Measurements from ENCODE around the gene C4orf33.

Gene C4orf33

GRCh38 chr4:129110931-129111330, 15.0 kb downstream of the C4orf33 start:
- Histone ChIP-seq H3K4me1 (ENCODE audit: insufficient read depth, low read length, severe bottlenecking) (no peaks in the 10 kb centered on the region), H3F3A (ENCODE audit: insufficient read depth, low read length) (no peaks in the 10 kb centered on the region), H3K36me3 (ENCODE audit: insufficient read depth, low read length) (no peaks in the 10 kb centered on the region), H3K4me2 (ENCODE audit: low read length) (no peak overlapping the region), H2AFZ (ENCODE audit: low read length) (no peak overlapping the region), H4K20me1 (ENCODE audit: insufficient read depth, low read length) (no peaks in the 10 kb centered on the region), H3K9me3 (ENCODE audit: low read length) (no peaks in the 10 kb centered on the region), H3K9ac (ENCODE audit: low read length) (no peak overlapping the region), H3K4me3 (ENCODE audit: low read depth, low read length, poor library complexity, severe bottlenecking) (no peak overlapping the region), H3K27ac (ENCODE audit: low read depth, low read length, poor library complexity, severe bottlenecking) (no peak overlapping the region), H3K9me2 (ENCODE audit: low read depth, low read length) (no peaks in the 10 kb centered on the region), H3K79me2 (ENCODE audit: insufficient read depth, low read length) (no peaks in the 10 kb centered on the region), H3K27me3 (ENCODE audit: insufficient read depth, low read length) (no peaks in the 10 kb centered on the region)
- no peak for TF ChIP-seq CTCF (IDR thresholded peaks at IDR 0.05; ENCODE audit: low read length)
- TF ChIP-seq EZH2 (IDR thresholded peaks at IDR 0.05; ENCODE audit: borderline replicate concordance, low read length): no peak

- no peaks in the 10 kb centered on the region for H3F3A ChIP-seq (ENCODE audit: insufficient read depth, low read length)
Measured at GRCh38 chr4:129111919-129112318, 16.0 kb downstream of the C4orf33 start.

GRCh38 chr4:129113434-129113833, 17.5 kb downstream of the C4orf33 start:
- no peaks in the 10 kb centered on the region for H3K27me3 ChIP-seq (ENCODE audit: insufficient read depth, low read length)
- H4K20me1 ChIP-seq (ENCODE audit: insufficient read depth, low read length): no peaks in the 10 kb centered on the region
- H3K9ac ChIP-seq (ENCODE audit: low read length): no peak overlapping the region
- no peak overlapping the region for H3K27ac ChIP-seq (ENCODE audit: low read depth, low read length, poor library complexity, severe bottlenecking)
- no peaks in the 10 kb centered on the region for H3K79me2 ChIP-seq (ENCODE audit: insufficient read depth, low read length)
- no peaks in the 10 kb centered on the region for H3K9me2 ChIP-seq (ENCODE audit: low read depth, low read length)
- no peaks in the 10 kb centered on the region for H3K4me1 ChIP-seq (ENCODE audit: insufficient read depth, low read length, severe bottlenecking)
- H2AFZ ChIP-seq (ENCODE audit: low read length): no peak overlapping the region
- H3K4me3 ChIP-seq (ENCODE audit: low read depth, low read length, poor library complexity, severe bottlenecking): no peak overlapping the region
- TF ChIP-seq EZH2 (IDR thresholded peaks at IDR 0.05; ENCODE audit: borderline replicate concordance, low read length) (no peak), CTCF (IDR thresholded peaks at IDR 0.05; ENCODE audit: low read length) (no peak)
- H3K4me2 ChIP-seq (ENCODE audit: low read length): no peak overlapping the region
- H3K9me3 ChIP-seq (ENCODE audit: low read length): no peaks in the 10 kb centered on the region
- no peaks in the 10 kb centered on the region for H3F3A ChIP-seq (ENCODE audit: insufficient read depth, low read length)
- no peaks in the 10 kb centered on the region for H3K36me3 ChIP-seq (ENCODE audit: insufficient read depth, low read length)

More at GRCh38 chr4:129111919-129112318, 16.0 kb downstream of the C4orf33 start:
- no peak overlapping the region for H3K4me2 ChIP-seq (ENCODE audit: low read length)
- H3K9me2 ChIP-seq (ENCODE audit: low read depth, low read length): no peaks in the 10 kb centered on the region
- no peaks in the 10 kb centered on the region for H4K20me1 ChIP-seq (ENCODE audit: insufficient read depth, low read length)
- no peaks in the 10 kb centered on the region for H3K79me2 ChIP-seq (ENCODE audit: insufficient read depth, low read length)
- no peaks in the 10 kb centered on the region for H3K36me3 ChIP-seq (ENCODE audit: insufficient read depth, low read length)
- H3K27me3 ChIP-seq (ENCODE audit: insufficient read depth, low read length): no peaks in the 10 kb centered on the region
- TF ChIP-seq EZH2 (IDR thresholded peaks at IDR 0.05; ENCODE audit: borderline replicate concordance, low read length) (no peak), CTCF (IDR thresholded peaks at IDR 0.05; ENCODE audit: low read length) (peak; percentile 14; the same call in 1 of the 2 replicates)
- no peaks in the 10 kb centered on the region for H3K9me3 ChIP-seq (ENCODE audit: low read length)
- no peak overlapping the region for H3K27ac ChIP-seq (ENCODE audit: low read depth, low read length, poor library complexity, severe bottlenecking)
- no peaks in the 10 kb centered on the region for H3K4me1 ChIP-seq (ENCODE audit: insufficient read depth, low read length, severe bottlenecking)
- H2AFZ ChIP-seq (ENCODE audit: low read length): no peak overlapping the region
- H3K9ac ChIP-seq (ENCODE audit: low read length): no peak overlapping the region
- H3K4me3 ChIP-seq (ENCODE audit: low read depth, low read length, poor library complexity, severe bottlenecking): no peak overlapping the region

All from OCI-LY1 (cell line).